NCI-H1092 treated with DMSO at 0.1 percent for 48 hours (cell line): Measurements from ENCODE around the gene PHRF1.

Source experiments
- DNase-seq: peaks from one replicate; lab custom pipeline; 2025; lab: John Stamatoyannopoulos, UW

Gene PHRF1

GRCh38 chr11:575996-576768 is at the start of gene PHRF1:
PHRF1 (plus strand) TSS chr11:576470; CDS start chr11:581513, 5,043 bp downstream.
- DNase-seq: peak; percentile 98

- DNase-seq: no peak
Observed at GRCh38 chr11:528166-528814, 48.0 kb upstream of the PHRF1 start.

GRCh38 chr11:528815-529727 is 47.2 kb upstream of the PHRF1 start:
- no peak for DNase-seq

- DNase-seq: no peak
Observed at GRCh38 chr11:529728-530411, 46.4 kb upstream of the PHRF1 start.

- DNase-seq: no peak
Observed at GRCh38 chr11:530960-531831, 45.1 kb upstream of the PHRF1 start.

GRCh38 chr11:531919-532526 is 44.2 kb upstream of the PHRF1 start:
- DNase-seq: no peak

GRCh38 chr11:532527-532985 is 43.7 kb upstream of the PHRF1 start:
- DNase-seq: no peak

GRCh38 chr11:532986-533585 is 43.2 kb upstream of the PHRF1 start:
- no peak for DNase-seq

GRCh38 chr11:533586-534395 is 42.5 kb upstream of the PHRF1 start:
- no peak for DNase-seq

GRCh38 chr11:534396-535209 is 41.7 kb upstream of the PHRF1 start:
- no peak for DNase-seq

- DNase-seq: peak; percentile 47
Observed at GRCh38 chr11:535210-535518, 41.1 kb upstream of the PHRF1 start.

GRCh38 chr11:535519-536454 is 40.5 kb upstream of the PHRF1 start, which contains the start of gene HRAS:
HRAS (minus strand) TSS chr11:535576.
- peak; percentile 93 for DNase-seq

GRCh38 chr11:536841-537621 is 39.2 kb upstream of the PHRF1 start, which contains the start of gene LRRC56:
LRRC56 (plus strand) TSS chr11:537527; CDS start chr11:540685, 3,158 bp downstream.
- DNase-seq: peak; percentile 76

GRCh38 chr11:537622-538430 is 38.4 kb upstream of the PHRF1 start:
- DNase-seq: no peak

GRCh38 chr11:538431-539051 is 37.7 kb upstream of the PHRF1 start:
- DNase-seq: no peak
